Thyroid gland (tissue), 4 donors: Measurements from ENCODE around the gene RTBDN. TPM values are rescaled to one million over a fixed set of nuclear protein-coding genes. Genes with fewer than 3 reads are reported as not detected.

Source experiments
- DNase-seq, 2 donors: peaks; one replicate each; pipeline ENCODE4 v3.0.0-alpha.2; 2019
- H3K27ac ChIP-seq, 3 donors: fragments of 200-600 bp; sonication (generic); 1 replicate in 2 of 3; 2 replicates in 1 of 3; pipeline ENCODE4 v1.5.1; 2016 to 2019; ENCODE audit warnings: mild to moderate bottlenecking in 1 of 3, moderate library complexity in 1 of 3
- H3K27me3 ChIP-seq: fragments of 200-600 bp; sonication (generic); one replicate; pipeline ENCODE4 v1.5.1; 2019
- H3K36me3 ChIP-seq, 2 donors: fragments of 200-600 bp; sonication (generic); one replicate each; pipeline ENCODE4 v1.5.1; 2016 to 2019
- H3K4me1 ChIP-seq, 2 donors: fragments of 200-600 bp; sonication (generic); one replicate each; pipeline ENCODE4 v1.5.1; 2017 to 2019
- H3K4me3 ChIP-seq, 3 donors: fragments of 200-600 bp; sonication (generic); replicated peaks in 1 of 3; 1 replicate in 2 of 3; 2 replicates in 1 of 3; pipeline ENCODE4 v1.5.1; 2016; ENCODE audit warnings: mild to moderate bottlenecking in 1 of 3
- H3K9me3 ChIP-seq: fragments of 200-600 bp; sonication (generic); one replicate; pipeline ENCODE4 v1.5.1; 2017
- POLR2A ChIP-seq, 2 donors: fragments of 450-650 bp; IDR thresholded peaks; one replicate each; pipeline ENCODE4 v1.6.1; 2017; ENCODE audit warnings: antibody characterized with exemption in 2 of 2, mild to moderate bottlenecking in 2 of 2, moderate library complexity in 1 of 2
- WGBS, 2 donors: methylation state at CpG; one replicate each; pipeline ENCODE4 v1.1.5; 2017; 5-methylcytosine and 5-hydroxymethylcytosine counted together
- intact Hi-C: fragments of 100-400 bp; cut with DNase I; formaldehyde crosslinking; loops from one replicate; pipeline ENCODE4 v1.15.1; 2023
- total RNA-seq, 4 donors: library from RNA; depleted of rRNA; stranded (reverse); fragments of >200 nt; gene quantifications; one replicate each; pipeline ENCODE4 v1.2.3, GENCODE V29; 2016
- TF ChIP-seq, protein P1 (sequence below), 6 experiments: fragments of 200-600 bp in 3 of 6; fragments of 450-650 bp in 3 of 6; sonication (generic) in 3 of 6; IDR thresholded peaks; one replicate each; pipeline ENCODE4 v1.5.1; 2016 to 2019; ENCODE audit warnings: antibody characterized with exemption in 6 of 6, mild to moderate bottlenecking in 2 of 6, inconsistent platforms in 1 of 6, moderate library complexity in 1 of 6

RTBDN gene
- total RNA-seq, 4 donors from 2014 or later: not detected

- no peaks in the 10 kb centered on the region for H3K36me3 ChIP-seq
- no peak overlapping the region for H3K27ac ChIP-seq
- TF ChIP-seq, protein P1, sequence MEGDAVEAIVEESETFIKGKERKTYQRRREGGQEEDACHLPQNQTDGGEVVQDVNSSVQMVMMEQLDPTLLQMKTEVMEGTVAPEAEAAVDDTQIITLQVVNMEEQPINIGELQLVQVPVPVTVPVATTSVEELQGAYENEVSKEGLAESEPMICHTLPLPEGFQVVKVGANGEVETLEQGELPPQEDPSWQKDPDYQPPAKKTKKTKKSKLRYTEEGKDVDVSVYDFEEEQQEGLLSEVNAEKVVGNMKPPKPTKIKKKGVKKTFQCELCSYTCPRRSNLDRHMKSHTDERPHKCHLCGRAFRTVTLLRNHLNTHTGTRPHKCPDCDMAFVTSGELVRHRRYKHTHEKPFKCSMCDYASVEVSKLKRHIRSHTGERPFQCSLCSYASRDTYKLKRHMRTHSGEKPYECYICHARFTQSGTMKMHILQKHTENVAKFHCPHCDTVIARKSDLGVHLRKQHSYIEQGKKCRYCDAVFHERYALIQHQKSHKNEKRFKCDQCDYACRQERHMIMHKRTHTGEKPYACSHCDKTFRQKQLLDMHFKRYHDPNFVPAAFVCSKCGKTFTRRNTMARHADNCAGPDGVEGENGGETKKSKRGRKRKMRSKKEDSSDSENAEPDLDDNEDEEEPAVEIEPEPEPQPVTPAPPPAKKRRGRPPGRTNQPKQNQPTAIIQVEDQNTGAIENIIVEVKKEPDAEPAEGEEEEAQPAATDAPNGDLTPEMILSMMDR (IDR thresholded peaks at IDR 0.05): no peak
- no peak for TF ChIP-seq POLR2A (IDR thresholded peaks at IDR 0.05)
- H3K9me3 ChIP-seq: no peaks in the 10 kb centered on the region
- no peak for DNase-seq
- WGBS, 2 donors: 90 to 91% methylated on average over 28 to 34 of the region's 34 CpGs
- peaks cover 0 to 7% of the 10 kb centered on the region in 2 donors for H3K4me1 ChIP-seq
- intact Hi-C loops: no loop called here
- H3K27me3 ChIP-seq: no peaks in the 10 kb centered on the region
- H3K4me3 ChIP-seq: no peak overlapping the region
These were observed 30.6 kb upstream of the RTBDN start for GRCh38 chr19:12864721-12865715.

GRCh38 chr19:12864143-12864542, 29.8 kb upstream of the RTBDN start:
- Histone ChIP-seq H3K9me3 (no peaks in the 10 kb centered on the region), H3K36me3 (no peaks in the 10 kb centered on the region), H3K4me1 (peaks cover 0 to 7% of the 10 kb centered on the region in 2 donors), H3K27me3 (no peaks in the 10 kb centered on the region), H3K4me3 (no peak overlapping the region), H3K27ac (no peak overlapping the region)
- intact Hi-C loops: no loop called here
- no peak for DNase-seq
- TF ChIP-seq, protein P1 (IDR thresholded peaks at IDR 0.05): no peak
- no peak for TF ChIP-seq POLR2A (IDR thresholded peaks at IDR 0.05)
- 90 to 95% methylated on average over 4 of the region's 4 CpGs for WGBS, 2 donors

- H3K36me3 ChIP-seq: no peaks in the 10 kb centered on the region
- no peaks in the 10 kb centered on the region for H3K27me3 ChIP-seq
- H3K4me3 ChIP-seq: no peak overlapping the region
- intact Hi-C loops: no loop called here
- H3K4me1 ChIP-seq: no peaks in the 10 kb centered on the region
- no peaks in the 10 kb centered on the region for H3K9me3 ChIP-seq
- DNase-seq: no peak
- TF ChIP-seq, protein P1 (IDR thresholded peaks at IDR 0.05): no peak
- TF ChIP-seq POLR2A (IDR thresholded peaks at IDR 0.05): no peak
- H3K27ac ChIP-seq: no peak overlapping the region
- WGBS, 2 donors: 47 to 48% methylated on average over 7 of the region's 7 CpGs
These were observed 25.2 kb upstream of the RTBDN start for GRCh38 chr19:12859546-12859945.

- no peaks in the 10 kb centered on the region for H3K4me1 ChIP-seq
- H3K9me3 ChIP-seq: no peaks in the 10 kb centered on the region
- DNase-seq: no peak
- intact Hi-C loops: no loop called here
- H3K36me3 ChIP-seq: no peaks in the 10 kb centered on the region
- no peaks in the 10 kb centered on the region for H3K27me3 ChIP-seq
- H3K4me3 ChIP-seq: no peak overlapping the region
- no peak overlapping the region for H3K27ac ChIP-seq
- WGBS, 2 donors: 94 to 95% methylated on average over 35 of the region's 35 CpGs
- TF ChIP-seq, protein P1 (IDR thresholded peaks at IDR 0.05): no peak
- TF ChIP-seq POLR2A (IDR thresholded peaks at IDR 0.05): no peak
These were observed 23.9 kb upstream of the RTBDN start for GRCh38 chr19:12858041-12858928.
